Heart right ventricle (tissue), 16 donors: ENCODE results near the gene SLC6A9. TPM values are rescaled to one million over a fixed set of nuclear protein-coding genes. Genes with fewer than 3 reads are reported as not detected.
A peak's percentile ranks its signal among the peaks of the same experiment; 100 is the strongest.

Experiments used
- ATAC-seq, 8 donors: fragments of 200-7000 bp; cut with Tn5 transposase; one replicate each; pipeline ENCODE4 v1.9.1; 2020; ENCODE audit warnings: mild to moderate bottlenecking in 8 of 8, moderate library complexity in 8 of 8, moderate number of reproducible peaks in 1 of 8
- DNase-seq, 2 donors: peaks; one replicate each; pipeline ENCODE4 v3.0.0-alpha.2; 2020
- H3K27ac ChIP-seq, 10 donors: fragments of 200-600 bp; sonication (generic) in 2 of 10; one replicate each; pipeline versions ENCODE4 v1.5.0 to v1.8.0; 2020 to 2022; ENCODE audit warnings: mild to moderate bottlenecking in 3 of 10
- H3K27me3 ChIP-seq, 7 donors: fragments of 200-600 bp; one replicate each; pipeline ENCODE4 v1.8.0; 2021 to 2022; ENCODE audit warnings: mild to moderate bottlenecking in 2 of 7
- H3K36me3 ChIP-seq, 9 donors: fragments of 200-600 bp; sonication (generic) in 1 of 9; one replicate each; pipeline versions ENCODE4 v1.5.0 to v1.8.0; 2020 to 2022; ENCODE audit warnings: mild to moderate bottlenecking in 2 of 9
- H3K4me1 ChIP-seq, 9 donors: fragments of 200-600 bp; sonication (generic) in 1 of 9; one replicate each; pipeline versions ENCODE4 v1.5.0 to v1.8.0; 2020 to 2022; ENCODE audit warnings: mild to moderate bottlenecking in 4 of 9
- H3K4me3 ChIP-seq, 10 donors: fragments of 200-600 bp; sonication (generic) in 2 of 10; one replicate each; pipeline versions ENCODE4 v1.5.0 to v1.8.0; 2020 to 2022; ENCODE audit warnings: mild to moderate bottlenecking in 7 of 10, moderate library complexity in 2 of 10
- H3K9me3 ChIP-seq, 11 donors: fragments of 200-600 bp in 10 of 11; sonication (generic) in 2 of 11; one replicate each; pipeline versions ENCODE4 v1.5.0 to v1.8.0; 2013 to 2022; ENCODE audit warnings: mild to moderate bottlenecking in 2 of 11, control low read depth in 1 of 11, moderate library complexity in 1 of 11
- CTCF ChIP-seq, 9 donors: fragments of 200-600 bp; sonication (generic) in 2 of 9; IDR thresholded peaks; one replicate each; pipeline versions ENCODE4 v1.5.0 to v1.8.0; 2021 to 2022; ENCODE audit warnings: antibody characterized with exemption in 9 of 9, mild to moderate bottlenecking in 5 of 9, moderate library complexity in 1 of 9
- WGBS, 2 donors: extraction: QIAGEN DNeasy Blood & Tissue Kit; methylation state at CpG; one replicate each; pipeline ENCODE4 v1.1.7; 2013; ENCODE audit warnings: inconsistent platforms in 1 of 2; 5-methylcytosine and 5-hydroxymethylcytosine counted together
- intact Hi-C, 10 donors: fragments of 100-400 bp; cut with DNase I; formaldehyde crosslinking; loops; one replicate each; pipeline versions ENCODE4 v1.11.1 to v1.14.2; 2022
- polyA plus RNA-seq, 2 donors: library from polyadenylated mRNA; stranded (reverse); fragments of 200-250 nt; gene quantifications; one replicate each; pipeline ENCODE4 v1.2.3, GENCODE V29; 2013
- total RNA-seq, 10 donors: library from RNA; stranded (reverse); fragmentation: NEBNext Ultra II Directional in 3 of 10; extraction: Animal tissue kit (Norgen Biotek cat#: 25700) in 3 of 10; gene quantifications; one replicate each; pipeline versions ENCODE4 v1.2.1 to v1.2.4, GENCODE V29; 2021 to 2023
- donor health status: Arrhythmogenic right ventricular cardiomyopathy.
- donor health status: ischemic (EF 13 %, LVEDD 7.1; RV severe dilation, severe dysfunction).
- donor health status: healthy with polysubstance abuse.
- donor health status: DM: no; HTN: yes; CAD: no.
- donor health status: DM: no; HTN: no; CAD: no.
- donor health status: ischemic (EF 25% LVEDD 6.9; RV normal size, moderate dysfunction).
- donor health status: ischemic (EF 25% LVEDD 5.7; RV mildly dilated, moderate dysfunction).
- donor health status: healthy.
- donor health status: DM: yes; HTN: yes; CAD: no.
- donor health status: Ischemic cardiomyopathy.
- donor health status: ischemic (EF 35%, LVEDD 5.7; RV mildly dilated, moderate dysfunction).
- donor health status: nonischemic (EF 11% LVEDD 7.7; RV severe dilation, severe dysfunction).
- donor health status: DM: yes; HTN: yes; CAD: no.
- donor health status: PGD.
- donor health status: ischemic (EF 29% LVEDD 5.4; RV normal size, mild dysfunction).
- donor health status: nonischemic (EF 23%, LVEDD 6.1; RV moderate dilation, normal function).

SLC6A9 gene
- total and polyA plus RNA-seq, 12 donors: 0.32 to 1.7 (median 0.96) TPM

GRCh38 chr1:43973981-43974442 lies 57.2 kb downstream of the SLC6A9 start:
- Histone ChIP-seq H3K9me3 (no peaks in the 10 kb centered on the region), H3K36me3 (peaks cover 0 to 51% (median 25%) of the 10 kb centered on the region in 9 donors), H3K27me3 (no peaks in the 10 kb centered on the region), H3K4me1 (peaks cover 6 to 62% (median 53%) of the 10 kb centered on the region in 9 donors), H3K4me3 (peak overlapping the region; percentile 72 to 99 (median 88)), H3K27ac (peak overlapping the region; percentile 82 to 98 (median 92))
- ATAC-seq (peak in 1 of 8 donors; percentile 2), DNase-seq (no peak)
- intact Hi-C loops: loop anchor here in 1 of 10 donors (2.0 kb wide), 1 partner anchor 27 kb away; the partner anchor contains the start of gene IPO13
- WGBS, 2 donors: 35 to 41% methylated on average over 9 of the region's 9 CpGs
- TF ChIP-seq CTCF (IDR thresholded peaks at IDR 0.05): no peak

- 95 to 96% methylated on average over 17 of the region's 17 CpGs for WGBS, 2 donors
- peaks cover 0 to 47% (median 8%) of the 10 kb centered on the region in 9 donors for H3K36me3 ChIP-seq
- H3K27ac ChIP-seq: no peak overlapping the region
- H3K4me3 ChIP-seq: no peak overlapping the region
- intact Hi-C loops: no loop called here
- no peaks in the 10 kb centered on the region for H3K27me3 ChIP-seq
- TF ChIP-seq CTCF (IDR thresholded peaks at IDR 0.05): no peak
- no peak for DNase-seq
- no peaks in the 10 kb centered on the region for H3K9me3 ChIP-seq
- peaks cover 4 to 39% (median 30%) of the 10 kb centered on the region in 9 donors for H3K4me1 ChIP-seq
- ATAC-seq: no peak
Measured at GRCh38 chr1:43971336-43971980, 59.8 kb downstream of the SLC6A9 start.

- intact Hi-C loops: no loop called here
- DNase-seq (no peak), ATAC-seq (no peak)
- H3K27me3 ChIP-seq: no peaks in the 10 kb centered on the region
- peak overlapping the region in 5 of 10 donors; percentile 59 to 95 (median 93) for H3K4me3 ChIP-seq
- no peak overlapping the region for H3K27ac ChIP-seq
- no peak for TF ChIP-seq CTCF (IDR thresholded peaks at IDR 0.05)
- peaks cover 4 to 34% (median 24%) of the 10 kb centered on the region in 9 donors for H3K4me1 ChIP-seq
- H3K36me3 ChIP-seq: peaks cover 0 to 47% (median 6%) of the 10 kb centered on the region in 9 donors
- 91 to 93% methylated on average over 9 of the region's 9 CpGs for WGBS, 2 donors
- no peaks in the 10 kb centered on the region for H3K9me3 ChIP-seq
Measured at GRCh38 chr1:43970911-43971310, 60.4 kb downstream of the SLC6A9 start.

GRCh38 chr1:43970502-43970901 lies 60.8 kb downstream of the SLC6A9 start:
- Histone ChIP-seq H3K4me3 (peak overlapping the region; percentile 59 to 95 (median 91)), H3K27me3 (no peaks in the 10 kb centered on the region), H3K27ac (peak overlapping the region in 7 of 10 donors; percentile 12 to 65 (median 49)), H3K9me3 (no peaks in the 10 kb centered on the region), H3K4me1 (peaks cover 4 to 30% (median 20%) of the 10 kb centered on the region in 9 donors), H3K36me3 (peaks cover 0 to 49% (median 6%) of the 10 kb centered on the region in 9 donors)
- WGBS, 2 donors: 52 to 58% methylated on average over 5 of the region's 5 CpGs
- ATAC-seq (no peak), DNase-seq (no peak)
- intact Hi-C loops: no loop called here
- TF ChIP-seq CTCF (IDR thresholded peaks at IDR 0.05): no peak
